Mesenchymal stem cell (in vitro differentiated cells and primary cell): ENCODE data around the gene CAMK2D.

Source experiments
- DNase-seq: peaks from one replicate; pipeline ENCODE4 v3.0.0-alpha.2; 2013
- H2AFZ ChIP-seq: one replicate; pipeline ENCODE4 v1.6.1; 2013; ENCODE audit warnings: low read depth, mild to moderate bottlenecking, control low read depth, inconsistent platforms, low read length, moderate library complexity
- H2AK5ac ChIP-seq: 2 replicates; pipeline ENCODE4 v1.6.1; 2013; ENCODE audit warnings: low read length, moderate library complexity, mild to moderate bottlenecking, inconsistent platforms; ENCODE audit not compliant: severe bottlenecking
- H2BK120ac ChIP-seq: one replicate; pipeline ENCODE4 v1.6.1; 2013; ENCODE audit warnings: low read depth, mild to moderate bottlenecking, inconsistent platforms, low read length, moderate library complexity
- H2BK12ac ChIP-seq, 2 experiments: one replicate each; pipeline ENCODE4 v1.6.1; 2013; ENCODE audit warnings: inconsistent platforms in 2 of 2, low read length in 2 of 2, mild to moderate bottlenecking in 2 of 2, moderate library complexity in 2 of 2, control low read depth in 1 of 2
- H2BK15ac ChIP-seq: one replicate; pipeline ENCODE4 v1.6.1; 2013; ENCODE audit warnings: mild to moderate bottlenecking, low read depth, inconsistent platforms; ENCODE audit not compliant: poor library complexity, severe bottlenecking
- H2BK5ac ChIP-seq: 2 replicates; pipeline ENCODE4 v1.6.1; 2013; ENCODE audit warnings: low read depth, mild to moderate bottlenecking, low read length, control low read depth, inconsistent platforms; ENCODE audit not compliant: poor library complexity, severe bottlenecking
- H3K14ac ChIP-seq, 2 experiments: one replicate each; pipeline ENCODE4 v1.6.1; 2013; ENCODE audit warnings: inconsistent platforms in 2 of 2, low read length in 2 of 2, control low read depth in 1 of 2, mild to moderate bottlenecking in 1 of 2, moderate library complexity in 1 of 2
- H3K18ac ChIP-seq, 2 experiments: one replicate each; pipeline ENCODE4 v1.6.1; 2013; ENCODE audit warnings: inconsistent platforms in 2 of 2, low read length in 2 of 2, control low read depth in 1 of 2, low read depth in 1 of 2, mild to moderate bottlenecking in 1 of 2
- H3K23ac ChIP-seq, 2 experiments: one replicate each; pipeline ENCODE4 v1.6.1; 2013; ENCODE audit warnings: inconsistent platforms in 2 of 2, low read length in 2 of 2, mild to moderate bottlenecking in 2 of 2, moderate library complexity in 2 of 2, control low read depth in 1 of 2
- H3K27ac ChIP-seq: 2 replicates; pipeline ENCODE4 v1.5.1; 2013; ENCODE audit warnings: mild to moderate bottlenecking, moderate library complexity, low read length, control low read depth, inconsistent platforms; ENCODE audit not compliant: poor library complexity, severe bottlenecking
- H3K27me3 ChIP-seq, 2 experiments: 2 replicates each; pipeline versions ENCODE4 v1.6.1 to v1.7.0; 2013; ENCODE audit warnings: low read length in 2 of 2, mild to moderate bottlenecking in 2 of 2, moderate library complexity in 2 of 2, control low read depth in 1 of 2, inconsistent platforms in 1 of 2; ENCODE audit not compliant: control insufficient read depth in 1 of 2, insufficient read depth in 1 of 2
- H3K36me3 ChIP-seq, 2 experiments: 2 replicates each; pipeline versions ENCODE4 v1.6.1 to v1.7.0; 2013; ENCODE audit warnings: low read length in 2 of 2, control low read depth in 1 of 2, inconsistent platforms in 1 of 2, low read depth in 1 of 2, mild to moderate bottlenecking in 1 of 2; ENCODE audit not compliant: insufficient read depth in 2 of 2, control insufficient read depth in 1 of 2
- H3K4ac ChIP-seq, 2 experiments: one replicate each; pipeline ENCODE4 v1.6.1; 2013; ENCODE audit warnings: inconsistent platforms in 2 of 2, low read length in 2 of 2, mild to moderate bottlenecking in 2 of 2, moderate library complexity in 2 of 2, control low read depth in 1 of 2, low read depth in 1 of 2
- H3K4me1 ChIP-seq: 2 replicates; pipeline ENCODE4 v1.6.1; 2013; ENCODE audit warnings: low read depth, low read length, control low read depth; ENCODE audit not compliant: control insufficient read depth, insufficient read depth
- H3K4me2 ChIP-seq: 2 replicates; pipeline ENCODE4 v1.6.1; 2013; ENCODE audit warnings: low read length, mild to moderate bottlenecking, inconsistent platforms; ENCODE audit not compliant: poor library complexity, severe bottlenecking
- H3K4me3 ChIP-seq, 2 experiments: 2 replicates each; pipeline versions ENCODE4 v1.5.1 to v1.7.0; 2013; ENCODE audit warnings: low read length in 2 of 2, mild to moderate bottlenecking in 2 of 2, control low read depth in 1 of 2, low read depth in 1 of 2; ENCODE audit not compliant: insufficient read depth in 1 of 2
- H3K79me1 ChIP-seq: replicated peaks from 2 replicates; pipeline ENCODE4 v1.6.1; 2013; ENCODE audit warnings: mild to moderate bottlenecking, control low read depth, low read length, inconsistent platforms; ENCODE audit not compliant: poor library complexity, severe bottlenecking
- H3K9ac ChIP-seq: 2 replicates; pipeline ENCODE4 v1.7.0; 2013; ENCODE audit warnings: mild to moderate bottlenecking, low read length, moderate library complexity
- H3K9me3 ChIP-seq: 2 replicates; pipeline ENCODE4 v1.7.0; 2013; ENCODE audit warnings: mild to moderate bottlenecking, low read length; ENCODE audit not compliant: control insufficient read depth
- H4K8ac ChIP-seq: one replicate; pipeline ENCODE4 v1.6.1; 2013; ENCODE audit warnings: inconsistent platforms, mild to moderate bottlenecking, low read length, moderate library complexity
- H4K91ac ChIP-seq: one replicate; pipeline ENCODE4 v1.6.1; 2013; ENCODE audit warnings: mild to moderate bottlenecking, low read length, inconsistent platforms
- WGBS: methylation state at CpG from one replicate; pipeline ENCODE4 v1.1.7; 2013; ENCODE audit warnings: mixed read lengths; 5-methylcytosine and 5-hydroxymethylcytosine counted together

Gene CAMK2D

DNA sequence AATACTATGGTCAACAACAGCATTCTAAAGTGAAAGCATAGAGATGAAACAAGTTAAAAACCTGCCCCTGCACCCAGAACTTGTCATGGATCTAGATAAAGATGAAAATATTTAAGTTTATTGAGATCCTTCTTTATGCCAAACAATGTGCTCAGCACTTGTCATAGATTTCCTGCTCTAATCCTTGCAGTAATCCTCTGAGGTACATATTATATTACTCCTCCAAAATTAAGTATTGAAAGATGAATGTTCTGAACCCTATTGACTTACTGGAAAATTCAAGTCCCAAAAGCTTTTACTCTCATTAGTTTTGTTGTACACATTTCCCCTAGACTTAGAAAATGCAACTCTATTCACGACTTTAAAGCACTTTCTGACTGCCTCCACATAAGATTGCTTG is 35.6 kb downstream of the CAMK2D start:
- Histone ChIP-seq H3K36me3 (peaks cover 0 to 48% of the 10 kb centered on the region in 2 experiments), H3K23ac (no peak overlapping the region), H3K79me1 (peaks cover 6% of the 10 kb centered on the region), H3K4me2 (no peak overlapping the region), H3K27me3 (no peaks in the 10 kb centered on the region), H3K4me1 (no peaks in the 10 kb centered on the region), H3K18ac (no peak overlapping the region), H3K4ac (no peak overlapping the region), H2AFZ (no peak overlapping the region), H2BK120ac (no peak overlapping the region), H3K9ac (no peak overlapping the region), H4K8ac (no peak overlapping the region), H2AK5ac (no peak overlapping the region), H2BK15ac (no peak overlapping the region), H4K91ac (no peak overlapping the region), H2BK12ac (no peak overlapping the region), H3K4me3 (no peak overlapping the region), H2BK5ac (no peak overlapping the region), H3K14ac (no peak overlapping the region), H3K27ac (no peak overlapping the region), H3K9me3 (no peaks in the 10 kb centered on the region)
- no peak for DNase-seq
- no CpG with 5 or more reads among the region's 1 CpG for WGBS

DNA sequence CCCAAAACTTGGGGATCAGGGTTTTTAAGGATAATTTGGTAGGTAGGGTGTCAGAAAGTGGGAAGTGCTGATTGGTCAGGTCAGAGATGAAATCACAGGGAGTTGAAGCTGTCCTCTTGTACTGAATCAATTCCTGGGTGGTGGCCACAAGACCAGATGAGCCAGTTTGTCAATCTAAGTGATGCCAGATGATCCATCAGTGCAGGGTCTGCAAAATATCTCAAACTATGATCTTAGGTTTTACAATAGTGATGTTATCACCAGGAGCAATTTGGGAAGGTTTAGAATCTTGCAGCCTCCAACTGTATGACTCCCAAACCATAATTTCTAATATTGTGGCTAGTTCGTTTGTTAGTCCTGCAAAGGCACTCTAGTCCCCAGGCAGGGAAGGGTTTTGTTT is 43.3 kb downstream of the CAMK2D start:
- Histone ChIP-seq H3K9me3 (no peaks in the 10 kb centered on the region), H2AFZ (no peak overlapping the region), H3K79me1 (peaks cover 11% of the 10 kb centered on the region), H2AK5ac (no peak overlapping the region), H2BK5ac (no peak overlapping the region), H2BK15ac (no peak overlapping the region), H3K9ac (no peak overlapping the region), H3K14ac (no peak overlapping the region), H3K27ac (no peak overlapping the region), H3K36me3 (peaks cover 0 to 65% of the 10 kb centered on the region in 2 experiments), H3K4me2 (no peak overlapping the region), H3K23ac (no peak overlapping the region), H3K4me3 (no peak overlapping the region), H2BK12ac (no peak overlapping the region), H3K4me1 (no peaks in the 10 kb centered on the region), H3K27me3 (no peaks in the 10 kb centered on the region), H3K18ac (no peak overlapping the region), H4K8ac (no peak overlapping the region), H4K91ac (no peak overlapping the region), H3K4ac (no peak overlapping the region), H2BK120ac (no peak overlapping the region)
- no peak for DNase-seq
- 100% methylated on average over 1 of the region's 1 CpG for WGBS

DNA sequence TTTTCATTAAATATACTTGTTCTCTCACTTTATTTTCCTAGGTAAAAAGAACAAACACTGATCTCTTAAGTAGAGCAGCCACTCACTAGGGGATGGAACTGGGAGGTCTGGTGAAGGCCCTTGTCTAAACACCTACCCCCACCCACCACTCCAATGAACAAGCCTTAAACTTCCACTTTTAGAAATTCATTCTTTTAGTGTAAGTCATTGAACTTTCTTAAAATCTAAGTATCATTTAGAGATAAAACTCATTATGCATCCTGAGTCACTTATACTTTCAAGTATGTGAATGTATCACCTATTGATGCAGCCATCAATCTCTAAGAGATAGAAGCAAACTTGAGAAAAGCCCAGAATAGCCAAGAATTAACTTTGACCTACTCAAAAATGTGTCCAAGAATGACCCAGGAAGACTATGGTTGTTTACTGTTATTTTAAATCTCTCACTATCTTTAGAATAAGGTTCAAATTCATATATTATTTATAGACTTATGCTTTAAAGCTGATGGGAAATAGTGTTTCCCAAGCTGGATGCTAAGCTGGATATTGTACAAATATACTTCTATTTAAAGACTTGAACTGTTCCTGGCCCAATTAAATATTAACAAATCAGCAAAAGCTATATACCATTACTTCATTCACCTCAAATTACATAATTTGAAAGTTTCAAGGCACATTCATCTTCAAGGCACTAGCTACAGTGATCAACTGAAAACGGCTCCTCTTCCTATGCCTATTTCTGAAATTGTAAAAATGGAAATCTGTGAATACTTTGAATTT is 49.5 kb downstream of the CAMK2D start:
- no peak overlapping the region for H3K18ac ChIP-seq
- H3K4me2 ChIP-seq: no peak overlapping the region
- H2AK5ac ChIP-seq: no peak overlapping the region
- H4K8ac ChIP-seq: no peak overlapping the region
- no peak overlapping the region for H3K27ac ChIP-seq
- peaks cover 0 to 68% of the 10 kb centered on the region in 2 experiments for H3K36me3 ChIP-seq
- no CpG with 5 or more reads among the region's 1 CpG for WGBS
- no peak overlapping the region for H2BK5ac ChIP-seq
- H3K27me3 ChIP-seq: no peaks in the 10 kb centered on the region
- H3K79me1 ChIP-seq: peaks cover 3% of the 10 kb centered on the region
- DNase-seq: no peak
- no peaks in the 10 kb centered on the region for H3K9me3 ChIP-seq
- no peak overlapping the region for H4K91ac ChIP-seq
- H3K23ac ChIP-seq: no peak overlapping the region
- no peak overlapping the region for H2BK120ac ChIP-seq
- no peak overlapping the region for H3K9ac ChIP-seq
- H2BK12ac ChIP-seq: no peak overlapping the region
- no peak overlapping the region for H3K4ac ChIP-seq
- no peaks in the 10 kb centered on the region for H3K4me1 ChIP-seq
- H3K14ac ChIP-seq: no peak overlapping the region
- no peak overlapping the region for H2BK15ac ChIP-seq
- H3K4me3 ChIP-seq: no peak overlapping the region
- no peak overlapping the region for H2AFZ ChIP-seq

DNA sequence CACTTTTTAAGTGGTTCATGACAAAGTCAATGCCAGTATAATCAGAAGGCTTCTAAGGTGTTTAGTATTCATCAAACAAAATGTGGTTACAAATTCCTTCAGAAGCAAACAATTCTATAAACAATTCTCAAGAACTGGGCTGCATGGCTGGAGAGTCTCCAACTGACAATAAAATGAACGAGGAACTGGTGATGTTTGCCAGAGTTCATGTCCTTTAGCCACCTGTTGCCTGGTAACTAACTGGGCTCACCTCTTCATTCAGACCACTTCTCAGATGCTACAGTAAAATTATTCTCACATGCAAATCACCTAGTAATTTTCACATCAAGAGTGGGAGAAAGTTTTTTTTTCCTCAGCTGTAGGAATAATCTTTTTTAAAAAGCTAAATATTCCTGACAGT is 53.3 kb downstream of the CAMK2D start:
- H2BK15ac ChIP-seq: no peak overlapping the region
- peaks cover 1% of the 10 kb centered on the region for H3K4me1 ChIP-seq
- no peak overlapping the region for H3K4ac ChIP-seq
- no peak overlapping the region for H2BK120ac ChIP-seq
- no peak overlapping the region for H3K23ac ChIP-seq
- H2BK5ac ChIP-seq: no peak overlapping the region
- H2AK5ac ChIP-seq: no peak overlapping the region
- no peak overlapping the region for H3K27ac ChIP-seq
- H3K36me3 ChIP-seq: peaks cover 0 to 46% of the 10 kb centered on the region in 2 experiments
- no peak overlapping the region for H3K9ac ChIP-seq
- no peak overlapping the region for H2AFZ ChIP-seq
- no peaks in the 10 kb centered on the region for H3K27me3 ChIP-seq
- no peak overlapping the region for H3K18ac ChIP-seq
- no peaks in the 10 kb centered on the region for H3K9me3 ChIP-seq
- H3K4me2 ChIP-seq: no peak overlapping the region
- peak; percentile 32 for DNase-seq
- peaks cover 3% of the 10 kb centered on the region for H3K79me1 ChIP-seq
- 0% methylated on average over 1 of the region's 1 CpG for WGBS
- no peak overlapping the region for H3K14ac ChIP-seq
- no peak overlapping the region for H4K8ac ChIP-seq
- H4K91ac ChIP-seq: no peak overlapping the region
- no peak overlapping the region for H3K4me3 ChIP-seq
- H2BK12ac ChIP-seq: no peak overlapping the region
